H1 (cell line): ENCODE data around the gene MAGEB1. TPM values are rescaled to one million over a fixed set of nuclear protein-coding genes. Genes with fewer than 3 reads are reported as not detected.

Experiments used
- CTCF ChIA-PET: fragments of 300-600 bp; sonication (Branson Sonifier 250); formaldehyde crosslinking; loops from one replicate; lab custom pipeline; 2021; ENCODE audit not compliant: partially characterized antibody; lab: Charles Lee
- POLR2A ChIA-PET: fragments of 300-600 bp; sonication (Branson Sonifier 250); formaldehyde crosslinking; loops from one replicate; lab custom pipeline; 2021; ENCODE audit warnings: inconsistent platforms; ENCODE audit not compliant: partially characterized antibody; lab: Charles Lee
- DNase-seq, 2 experiments: peaks; one replicate each; pipeline versions ENCODE4 v3.0.0 to v3.0.0-alpha.2; 2010 to 2022; ENCODE audit warnings: low spot score in 2 of 2, low read depth in 1 of 2, mixed read lengths in 1 of 2
- FAIRE-seq: peaks from 2 replicates; lab custom pipeline; 2011; peaks lifted over from hg19 to GRCh38; lab: Jason Lieb, UNC
- H2AFZ ChIP-seq: 2 replicates; pipeline ENCODE4 v1.8.1; 2012; ENCODE audit warnings: low read length, inconsistent platforms
- H2AK5ac ChIP-seq: 2 replicates; pipeline ENCODE4 v1.6.1; 2013; ENCODE audit warnings: low read depth, low read length
- H2BK120ac ChIP-seq: replicated peaks from 2 replicates; pipeline ENCODE3; 2013; ENCODE audit warnings: low read depth, low read length, inconsistent platforms
- H2BK12ac ChIP-seq: 2 replicates; pipeline ENCODE4 v1.6.1; 2013; ENCODE audit warnings: low read depth, low read length
- H2BK15ac ChIP-seq: 2 replicates; pipeline ENCODE4 v1.6.1; 2013; ENCODE audit warnings: low read length
- H2BK20ac ChIP-seq: 2 replicates; pipeline ENCODE4 v1.6.1; 2013; ENCODE audit warnings: low read length
- H2BK5ac ChIP-seq: 2 replicates; pipeline ENCODE4 v1.6.1; 2013; ENCODE audit warnings: low read depth, low read length
- H3K14ac ChIP-seq: 2 replicates; pipeline ENCODE4 v1.6.1; 2013; ENCODE audit warnings: inconsistent platforms; ENCODE audit not compliant: insufficient read length
- H3K18ac ChIP-seq: 2 replicates; pipeline ENCODE4 v1.6.1; 2013; ENCODE audit warnings: low read length; ENCODE audit errors: extremely low read depth
- H3K23ac ChIP-seq: 2 replicates; pipeline ENCODE4 v1.6.1; 2013; ENCODE audit warnings: inconsistent platforms; ENCODE audit not compliant: insufficient read length
- H3K23me2 ChIP-seq: 2 replicates; pipeline ENCODE4 v1.6.1; 2013; ENCODE audit warnings: low read depth, low read length
- H3K27ac ChIP-seq: 2 replicates; pipeline ENCODE4 v1.6.1; 2011; ENCODE audit warnings: low read depth, low read length, inconsistent platforms
- H3K27me3 ChIP-seq, 4 experiments: replicated peaks in 1 of 4; 1 replicate in 1 of 4; 2 replicates in 3 of 4; pipeline versions ENCODE4 v1.6.1 to v1.8.1; 2011 to 2013; ENCODE audit warnings: low read length in 3 of 4, mild to moderate bottlenecking in 3 of 4, inconsistent platforms in 2 of 4, mixed read lengths in 2 of 4, moderate library complexity in 1 of 4; ENCODE audit not compliant: control insufficient read depth in 3 of 4, insufficient read depth in 3 of 4; ENCODE audit errors: extremely low read depth in 1 of 4
- H3K36me3 ChIP-seq, 4 experiments: 2 replicates each; pipeline versions ENCODE4 v1.6.1 to v1.8.1; 2011 to 2013; ENCODE audit warnings: mild to moderate bottlenecking in 4 of 4, low read length in 3 of 4, moderate library complexity in 2 of 4, control low read depth in 1 of 4, inconsistent platforms in 1 of 4; ENCODE audit not compliant: insufficient read depth in 4 of 4, control insufficient read depth in 2 of 4
- H3K4ac ChIP-seq: replicated peaks from 2 replicates; pipeline ENCODE3; 2013; ENCODE audit warnings: low read length, low read depth, mixed read lengths, inconsistent platforms; ENCODE audit not compliant: insufficient read length
- H3K4me1 ChIP-seq, 4 experiments: replicated peaks in 1 of 4; 1 replicate in 1 of 4; 2 replicates in 3 of 4; pipeline versions ENCODE4 v1.6.1 to v1.8.1; 2011 to 2013; ENCODE audit warnings: low read length in 3 of 4, inconsistent platforms in 2 of 4, mixed read lengths in 1 of 4; ENCODE audit not compliant: insufficient read depth in 4 of 4, control insufficient read depth in 3 of 4
- H3K4me2 ChIP-seq, 2 experiments: 2 replicates each; pipeline versions ENCODE4 v1.6.1 to v1.8.1; 2011 to 2013; ENCODE audit warnings: low read depth in 2 of 2, low read length in 2 of 2, control low read depth in 1 of 2, inconsistent platforms in 1 of 2, mild to moderate bottlenecking in 1 of 2; ENCODE audit not compliant: insufficient read depth in 1 of 2
- H3K4me3 ChIP-seq, 4 experiments: fragments of 200-600, 300-600 bp in 1 of 4; sonication (generic), shearing (Covaris generic), sonication (Bioruptor Twin) in 1 of 4; 2 replicates each; pipeline versions ENCODE4 v1.5.1 to v1.8.1; 2011 to 2016; ENCODE audit warnings: low read length in 4 of 4, low read depth in 3 of 4, control low read depth in 2 of 4, inconsistent platforms in 2 of 4, mild to moderate bottlenecking in 2 of 4, mixed read lengths in 1 of 4, moderate library complexity in 1 of 4; ENCODE audit not compliant: insufficient read depth in 2 of 4; ENCODE audit errors: extremely low read depth in 1 of 4
- H3K56ac ChIP-seq: replicated peaks from 2 replicates; pipeline ENCODE3; 2013; ENCODE audit warnings: low read depth, mild to moderate bottlenecking, mixed read lengths, low read length, inconsistent platforms; ENCODE audit not compliant: insufficient read length
- H3K79me1 ChIP-seq: 2 replicates; pipeline ENCODE4 v1.6.1; 2013; ENCODE audit warnings: low read depth, low read length, control low read depth
- H3K79me2 ChIP-seq, 2 experiments: 2 replicates each; pipeline versions ENCODE4 v1.6.1 to v1.8.1; 2012 to 2013; ENCODE audit warnings: low read length in 2 of 2, mild to moderate bottlenecking in 2 of 2, inconsistent platforms in 1 of 2; ENCODE audit not compliant: insufficient read depth in 2 of 2, control insufficient read depth in 1 of 2
- H3K9ac ChIP-seq, 4 experiments: replicated peaks in 1 of 4; 1 replicate in 1 of 4; 2 replicates in 3 of 4; pipeline versions ENCODE4 v1.6.1 to v1.8.1; 2011 to 2013; ENCODE audit warnings: low read depth in 3 of 4, low read length in 3 of 4, control low read depth in 2 of 4, mild to moderate bottlenecking in 2 of 4, moderate library complexity in 2 of 4, inconsistent platforms in 1 of 4; ENCODE audit errors: extremely low read depth in 1 of 4
- H3K9me3 ChIP-seq, 2 experiments: 2 replicates each; pipeline versions ENCODE4 v1.6.1 to v1.8.1; 2012 to 2013; ENCODE audit warnings: mild to moderate bottlenecking in 2 of 2, moderate library complexity in 2 of 2, control low read depth in 1 of 2, inconsistent platforms in 1 of 2, low read depth in 1 of 2, low read length in 1 of 2, mixed read lengths in 1 of 2; ENCODE audit not compliant: insufficient read depth in 2 of 2
- H4K20me1 ChIP-seq, 2 experiments: replicated peaks in 1 of 2; 2 replicates each; pipeline versions ENCODE3 to v1.8.1; 2011 to 2013; ENCODE audit warnings: inconsistent platforms in 2 of 2, low read length in 2 of 2, mild to moderate bottlenecking in 1 of 2; ENCODE audit not compliant: insufficient read depth in 2 of 2, control insufficient read depth in 1 of 2
- H4K5ac ChIP-seq: 2 replicates; pipeline ENCODE4 v1.6.1; 2013; ENCODE audit warnings: low read length, low read depth, mixed read lengths, inconsistent platforms; ENCODE audit not compliant: insufficient read length
- H4K8ac ChIP-seq: 2 replicates; pipeline ENCODE4 v1.8.0; 2013; ENCODE audit warnings: mild to moderate bottlenecking, moderate library complexity, low read length, inconsistent platforms; ENCODE audit not compliant: insufficient read depth; ENCODE audit errors: extremely low read depth
- H4K91ac ChIP-seq: replicated peaks from 2 replicates; pipeline ENCODE3; 2013; ENCODE audit warnings: low read length, mixed read lengths, inconsistent platforms; ENCODE audit not compliant: insufficient read length
- JUN ChIP-seq: IDR thresholded peaks from 2 replicates; pipeline ENCODE4 v1.6.1; 2011; ENCODE audit warnings: low read depth, mild to moderate bottlenecking, improper control_type of control experiment, low read length
- KDM5A ChIP-seq: fragments of 200-600 bp; IDR thresholded peaks from 2 replicates; pipeline ENCODE4 v1.7.1; 2012; ENCODE audit warnings: mild to moderate bottlenecking, low read length, inconsistent platforms, mixed read lengths
- RAD21 ChIP-seq, 2 experiments: IDR thresholded peaks in 1 of 2; conservative IDR thresholded peaks in 1 of 2; 2 replicates each; pipeline ENCODE4 v1.6.1; 2011; ENCODE audit warnings: low read depth in 2 of 2, low read length in 2 of 2, improper control_type of control experiment in 1 of 2, inconsistent platforms in 1 of 2, mild to moderate bottlenecking in 1 of 2, moderate library complexity in 1 of 2
- RFX5 ChIP-seq: IDR thresholded peaks from 2 replicates; pipeline ENCODE4 v1.6.1; 2011; ENCODE audit warnings: low read depth, low read length, improper control_type of control experiment, borderline replicate concordance
- RNF2 ChIP-seq: fragments of 200-900, 300-1000 bp; sonication (generic); IDR thresholded peaks from 2 replicates; pipeline ENCODE4 v1.7.1; 2016; ENCODE audit warnings: borderline replicate concordance, low read depth, mild to moderate bottlenecking, antibody characterized with exemption, low read length; ENCODE audit not compliant: poor library complexity, severe bottlenecking; ENCODE audit errors: missing control alignments
- SIRT6 ChIP-seq: IDR thresholded peaks from one replicate; pipeline ENCODE4 v1.7.1; 2012; ENCODE audit warnings: low read length, inconsistent platforms
- SP2 ChIP-seq: IDR thresholded peaks from 2 replicates; pipeline ENCODE4 v1.6.1; 2012; ENCODE audit warnings: mild to moderate bottlenecking, low read length, inconsistent platforms
- SP4 ChIP-seq: IDR thresholded peaks from 2 replicates; pipeline ENCODE4 v1.6.1; 2012; ENCODE audit warnings: low read length, inconsistent platforms
- ZNF274 ChIP-seq: IDR thresholded peaks from 2 replicates; pipeline ENCODE4 v1.7.0; 2012; ENCODE audit warnings: low read length, borderline replicate concordance; ENCODE audit errors: extremely low read depth
- WGBS, 2 experiments: shearing (Covaris generic) in 1 of 2; methylation state at CpG; one replicate each; pipeline versions ENCODE4 v1.1.6 to v1.1.7; 2013 to 2015; ENCODE audit warnings: low lambda C conversion rate in 2 of 2, mixed read lengths in 2 of 2, inconsistent platforms in 1 of 2, low coverage in 1 of 2, missing lambda C conversion rate in 1 of 2; ENCODE audit not compliant: insufficient replicate concordance in 2 of 2, insufficient coverage in 1 of 2, insufficient read length in 1 of 2; ENCODE audit errors: extremely low coverage in 1 of 2, missing lambda C conversion rate in 1 of 2; 5-methylcytosine and 5-hydroxymethylcytosine counted together
- polyA plus RNA-seq, 7 experiments: library from polyadenylated mRNA; depleted of rRNA in 3 of 7; stranded (reverse) in 5 of 7; unstranded in 2 of 7; fragments of >200 nt in 5 of 7; fragments of 200-250 nt in 2 of 7; gene quantifications; 1 replicate in 5 of 7; 2 replicates in 1 of 7; 4 replicates in 1 of 7; pipeline versions ENCODE4 v1.2.1 to v1.2.3, GENCODE V29; 2011 to 2013; ENCODE audit warnings: missing spikeins in 2 of 7, mixed read lengths in 2 of 7
- total RNA-seq: library from RNA; stranded (reverse); fragmentation: NEBNext Ultra II Directional; extraction: Animal tissue kit (Norgen Biotek cat#: 25700); gene quantifications from 2 replicates; pipeline ENCODE4 v1.2.1, GENCODE V29; 2021

MAGEB1 gene
- total and polyA plus RNA-seq, 2 of the 8 experiments (the other 6 are each of a cell fraction or from before 2014, with no cell fraction given) = 0.05 TPM; not detected in 1

DNA sequence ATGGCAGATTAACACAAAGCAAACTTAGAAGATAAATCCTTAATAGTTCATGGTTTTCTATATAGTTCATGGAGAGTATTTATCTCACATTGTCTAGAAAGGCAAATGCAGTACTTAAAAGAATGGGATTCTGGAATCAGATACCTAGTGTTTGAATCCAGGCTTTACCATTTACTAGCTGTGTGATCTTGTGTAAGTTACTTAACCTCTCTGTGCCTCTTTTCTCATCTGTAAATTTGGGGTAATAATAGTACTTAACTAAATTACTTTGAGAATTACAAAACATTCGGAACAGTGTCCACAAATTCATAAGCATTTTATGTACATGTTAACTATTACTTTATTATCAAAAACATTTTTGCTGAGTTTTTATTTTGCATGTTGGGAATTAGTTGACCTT, 15.8 kb downstream of the MAGEB1 start:
- Histone ChIP-seq H2BK120ac (no peak overlapping the region), H4K91ac (no peak overlapping the region), H3K23ac (no peak overlapping the region), H4K5ac (no peak overlapping the region), H3K14ac (no peak overlapping the region), H2BK15ac (no peak overlapping the region), H3K4me2 (no peak overlapping the region), H3K27ac (no peak overlapping the region), H2BK12ac (no peak overlapping the region), H3K36me3 (no peaks in the 10 kb centered on the region), H3K79me2 (no peaks in the 10 kb centered on the region), H4K8ac (no peak overlapping the region), H3K23me2 (no peaks in the 10 kb centered on the region; the same call in 1 of the 2 replicates), H3K18ac (no peak overlapping the region), H3K79me1 (no peaks in the 10 kb centered on the region), H3K27me3 (no peaks in the 10 kb centered on the region), H2AK5ac (no peak overlapping the region), H3K56ac (no peak overlapping the region), H2BK20ac (no peak overlapping the region), H3K4me1 (no peaks in the 10 kb centered on the region), H2AFZ (no peak overlapping the region), H3K4ac (no peak overlapping the region), H4K20me1 (no peaks in the 10 kb centered on the region), H3K9ac (no peak overlapping the region), H2BK5ac (no peak overlapping the region), H3K9me3 (no peaks in the 10 kb centered on the region), H3K4me3 (no peak overlapping the region)
- ChIA-PET POLR2A (no interaction called here), CTCF (interaction anchor here (1.2 kb wide), 1 partner anchor 96 kb away, joined by 3 read pairs; no protein-coding TSS in a partner anchor)
- DNase-seq (no peak), FAIRE-seq (no peak)
- 93% methylated on average over 1 of the region's 1 CpG; no CpG with 5 or more reads in 1 of the 2 experiments for WGBS, 2 experiments
- TF ChIP-seq RFX5 (no peak), SP2 (no peak), SIRT6 (no peak), JUN (no peak), SP4 (no peak), RNF2 (no peak), RAD21 (IDR thresholded peaks at IDR 0.05 in 1 of 2, conservative IDR thresholded peaks at IDR 0.05 in 1 of 2; ENCODE audit: low read depth in 2 of 2, low read length in 2 of 2) (no peak), ZNF274 (no peak), KDM5A (no peak)
